ENCODE data around the gene PPP1CB. TPM values are rescaled to one million over a fixed set of nuclear protein-coding genes. Genes with fewer than 3 reads are reported as not detected.
A peak's percentile ranks its signal among the peaks of the same experiment; 100 is the strongest.

PPP1CB gene
- 100 to 1,000 TPM; 139 to 262 (median 176) TPM for total RNA-seq

DNA sequence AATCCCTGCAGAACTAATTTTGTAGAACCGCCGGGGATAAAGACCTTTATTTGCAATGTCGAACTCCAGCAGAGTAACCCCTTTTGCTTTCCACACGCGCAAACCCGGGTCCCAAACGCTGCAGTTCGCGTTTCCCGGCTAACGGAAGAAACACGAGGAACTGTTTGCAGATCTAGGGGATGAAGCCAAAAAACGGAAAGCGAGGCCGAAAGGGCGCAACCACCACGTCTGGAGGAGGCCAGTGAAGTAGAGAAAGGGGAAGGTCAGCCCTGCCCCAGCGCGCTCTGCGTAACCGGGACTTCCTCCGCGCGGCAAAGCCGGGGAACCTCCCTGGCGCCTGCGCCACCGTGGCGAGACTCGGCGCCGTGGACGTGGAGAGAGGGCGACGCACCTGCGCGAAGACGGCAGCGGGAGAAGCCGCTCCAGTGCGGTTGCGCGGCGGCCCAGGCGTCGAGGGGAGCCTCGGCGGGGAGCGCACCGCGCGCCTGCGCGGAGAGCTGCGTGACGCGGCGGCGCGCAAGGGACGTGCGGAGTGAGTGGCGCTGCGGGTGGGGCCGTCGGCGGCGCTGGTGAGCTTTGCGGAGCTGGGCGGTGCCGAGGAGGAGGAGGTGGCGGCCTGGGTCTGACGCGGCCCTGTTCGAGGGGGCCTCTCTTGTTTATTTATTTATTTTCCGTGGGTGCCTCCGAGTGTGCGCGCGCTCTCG is at the start of gene PPP1CB:
Gene PPP1CB, plus strand, starts transcription at position 579 of the 704 bp plus-strand sequence. CDS start 295 bp downstream, outside the sequence.
- TF ChIP-seq, protein P1, sequence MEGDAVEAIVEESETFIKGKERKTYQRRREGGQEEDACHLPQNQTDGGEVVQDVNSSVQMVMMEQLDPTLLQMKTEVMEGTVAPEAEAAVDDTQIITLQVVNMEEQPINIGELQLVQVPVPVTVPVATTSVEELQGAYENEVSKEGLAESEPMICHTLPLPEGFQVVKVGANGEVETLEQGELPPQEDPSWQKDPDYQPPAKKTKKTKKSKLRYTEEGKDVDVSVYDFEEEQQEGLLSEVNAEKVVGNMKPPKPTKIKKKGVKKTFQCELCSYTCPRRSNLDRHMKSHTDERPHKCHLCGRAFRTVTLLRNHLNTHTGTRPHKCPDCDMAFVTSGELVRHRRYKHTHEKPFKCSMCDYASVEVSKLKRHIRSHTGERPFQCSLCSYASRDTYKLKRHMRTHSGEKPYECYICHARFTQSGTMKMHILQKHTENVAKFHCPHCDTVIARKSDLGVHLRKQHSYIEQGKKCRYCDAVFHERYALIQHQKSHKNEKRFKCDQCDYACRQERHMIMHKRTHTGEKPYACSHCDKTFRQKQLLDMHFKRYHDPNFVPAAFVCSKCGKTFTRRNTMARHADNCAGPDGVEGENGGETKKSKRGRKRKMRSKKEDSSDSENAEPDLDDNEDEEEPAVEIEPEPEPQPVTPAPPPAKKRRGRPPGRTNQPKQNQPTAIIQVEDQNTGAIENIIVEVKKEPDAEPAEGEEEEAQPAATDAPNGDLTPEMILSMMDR (IDR thresholded peaks at IDR 0.05), result no peak
- ATAC-seq (ENCODE audit: low FRiP score) (peak; percentile 95), DNase-seq (ENCODE audit: low spot score) (peak; percentile 54)

- DNase-seq (ENCODE audit: low spot score) (no peak), ATAC-seq (ENCODE audit: low FRiP score) (no peak)
- TF ChIP-seq, protein P1 (IDR thresholded peaks at IDR 0.05), result no peak
Observed at GRCh38 chr2:28702415-28702861, 49.2 kb upstream of the PPP1CB start.

GRCh38 chr2:28702878-28703277 is 48.8 kb upstream of the PPP1CB start:
- ATAC-seq (ENCODE audit: low FRiP score) (no peak), DNase-seq (ENCODE audit: low spot score) (no peak)
- TF ChIP-seq, protein P1 (IDR thresholded peaks at IDR 0.05), result no peak

DNA sequence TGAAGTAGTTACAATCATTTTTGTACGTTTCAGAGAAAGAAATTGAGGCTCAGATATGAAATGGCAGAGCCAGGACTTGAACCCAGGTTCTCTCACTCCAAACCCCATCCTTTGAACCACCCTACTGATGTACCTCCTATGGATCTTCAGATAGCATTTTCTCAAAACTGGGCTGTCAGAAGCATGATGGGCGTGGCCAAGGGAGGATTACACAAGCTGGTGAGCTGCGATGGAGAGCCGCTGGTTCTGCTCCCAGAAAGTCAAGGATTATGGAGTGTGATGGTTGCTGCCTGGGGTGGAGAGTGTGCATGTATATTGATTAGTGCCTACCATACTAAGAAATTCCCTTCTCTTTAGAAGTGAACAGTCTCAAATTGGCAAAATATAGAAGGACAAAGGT is 47.0 kb upstream of the PPP1CB start:
- no peak for DNase-seq (ENCODE audit: low spot score)
- ATAC-seq (ENCODE audit: low FRiP score), result no peak
- TF ChIP-seq, protein P1 (IDR thresholded peaks at IDR 0.05), result no peak

- DNase-seq (ENCODE audit: low spot score) (no peak), ATAC-seq (ENCODE audit: low FRiP score) (no peak)
- TF ChIP-seq, protein P1 (IDR thresholded peaks at IDR 0.05), result no peak
Observed at GRCh38 chr2:28705751-28706440, 45.7 kb upstream of the PPP1CB start.

DNA sequence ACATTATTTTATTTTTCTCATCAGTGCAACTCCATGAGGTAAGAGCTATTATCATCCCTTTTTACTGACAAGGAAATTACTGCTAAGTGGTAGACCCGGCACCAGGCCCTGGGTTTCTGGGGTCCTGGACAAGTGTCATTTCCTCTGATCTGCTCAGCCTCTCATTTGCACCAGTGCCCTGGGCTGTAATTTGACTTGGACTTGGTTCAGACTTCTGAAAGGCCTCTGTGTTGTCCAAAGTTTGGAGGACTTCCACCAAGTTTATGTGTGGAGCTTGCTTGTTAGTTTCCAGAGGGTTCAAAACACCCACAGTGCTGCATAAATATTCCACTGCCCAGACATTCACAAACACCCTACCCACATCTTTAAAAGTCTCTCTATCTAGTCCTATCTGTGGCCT is 44.0 kb upstream of the PPP1CB start:
- ATAC-seq (ENCODE audit: low FRiP score) (no peak), DNase-seq (ENCODE audit: low spot score) (no peak)
- TF ChIP-seq, protein P1 (IDR thresholded peaks at IDR 0.05), result no peak

Data from omental fat pad (tissue), 4 donors.